Occipital lobe (tissue), 2 donors: ENCODE data around the gene GFOD2. TPM values are rescaled to one million over a fixed set of nuclear protein-coding genes. Genes with fewer than 3 reads are reported as not detected.
"Not testable (repeated sequence)": the region's sequence is repeated elsewhere in the genome, so short reads cannot be mapped to it uniquely, and the experiment has no call there.

ENCODE experiments used
- DNase-seq: peaks from one replicate; lab custom pipeline; 2025; lab: John Stamatoyannopoulos, UW
- total RNA-seq: library from RNA; depleted of rRNA; stranded (reverse); fragments of >200 nt; gene quantifications from one replicate; pipeline ENCODE4 v1.2.3, GENCODE V29; 2014

Gene GFOD2
- total RNA-seq, 1 donor from 2014 or later, result 51.5 TPM

- DNase-seq, result no peak
Observed at GRCh38 chr16:67703626-67704025, 15.5 kb downstream of the GFOD2 start.

- no peak for DNase-seq
Observed at GRCh38 chr16:67702130-67702529, 17.0 kb downstream of the GFOD2 start.

- DNase-seq, result no peak
Observed at GRCh38 chr16:67701420-67701819, 17.7 kb downstream of the GFOD2 start.

- no peak for DNase-seq
Observed at GRCh38 chr16:67699265-67699664, 19.9 kb downstream of the GFOD2 start.

GRCh38 chr16:67697422-67698185 is 21.5 kb downstream of the GFOD2 start:
- DNase-seq, result no peak

- no peak for DNase-seq
Observed at GRCh38 chr16:67694611-67695010, 24.5 kb downstream of the GFOD2 start.

- DNase-seq, result not testable (repeated sequence)
Observed at GRCh38 chr16:67693517-67694285, 25.4 kb downstream of the GFOD2 start.

GRCh38 chr16:67685388-67686112 is 33.6 kb downstream of the GFOD2 start:
- no peak for DNase-seq

- DNase-seq, result no peak
Observed at GRCh38 chr16:67683767-67684166, 35.3 kb downstream of the GFOD2 start.

GRCh38 chr16:67679935-67680897 is 38.9 kb downstream of the GFOD2 start:
- DNase-seq, result no peak

GRCh38 chr16:67678354-67679023 is 40.6 kb downstream of the GFOD2 start:
- DNase-seq, result no peak

- no peak for DNase-seq
Observed at GRCh38 chr16:67677712-67678111, 41.4 kb downstream of the GFOD2 start.

GRCh38 chr16:67676939-67677338 is 42.2 kb downstream of the GFOD2 start:
- DNase-seq, result no peak

- DNase-seq, result no peak
Observed at GRCh38 chr16:67676516-67676915, 42.6 kb downstream of the GFOD2 start.

- no peak for DNase-seq
Observed at GRCh38 chr16:67675999-67676398, 43.1 kb downstream of the GFOD2 start.

GRCh38 chr16:67675579-67675935 is 43.6 kb downstream of the GFOD2 start:
- no peak for DNase-seq

- DNase-seq, result no peak
Observed at GRCh38 chr16:67674851-67675578, 44.1 kb downstream of the GFOD2 start.

GRCh38 chr16:67673712-67674580 is 45.2 kb downstream of the GFOD2 start:
- no peak for DNase-seq
